Spleen (tissue), 11 donors: ENCODE measurements around the gene SRPK2. TPM values are rescaled to one million over a fixed set of nuclear protein-coding genes. Genes with fewer than 3 reads are reported as not detected.
"Not testable (repeated sequence)": the region's sequence is repeated elsewhere in the genome, so short reads cannot be mapped to it uniquely, and the experiment has no call there.

ENCODE experiments used
- DNase-seq: peaks from one replicate; pipeline ENCODE4 v3.0.0-alpha.2; 2020
- H3K27ac ChIP-seq, 8 donors: fragments of 200-600 bp; sonication (generic) in 7 of 8; 1 replicate in 4 of 8; 2 replicates in 4 of 8; pipeline versions ENCODE4 v1.5.0 to v1.8.0; 2016 to 2021; ENCODE audit warnings: inconsistent platforms in 4 of 8, mild to moderate bottlenecking in 4 of 8, moderate library complexity in 1 of 8
- H3K27me3 ChIP-seq, 7 donors: fragments of 200-600 bp; sonication (generic) in 6 of 7; replicated peaks in 1 of 7; 1 replicate in 4 of 7; 2 replicates in 3 of 7; pipeline versions ENCODE4 v1.5.0 to v1.8.0; 2016 to 2021; ENCODE audit warnings: inconsistent platforms in 3 of 7, mild to moderate bottlenecking in 1 of 7
- H3K36me3 ChIP-seq, 6 donors: fragments of 200-600 bp; sonication (generic) in 5 of 6; 1 replicate in 4 of 6; 2 replicates in 2 of 6; pipeline versions ENCODE4 v1.5.0 to v1.8.0; 2016 to 2021; ENCODE audit warnings: inconsistent platforms in 2 of 6
- H3K4me1 ChIP-seq, 6 donors: fragments of 200-600 bp; sonication (generic) in 5 of 6; 1 replicate in 3 of 6; 2 replicates in 3 of 6; pipeline versions ENCODE4 v1.5.0 to v1.8.0; 2016 to 2021; ENCODE audit warnings: inconsistent platforms in 3 of 6
- H3K4me3 ChIP-seq, 8 donors: fragments of 200-600 bp; sonication (generic) in 7 of 8; 1 replicate in 4 of 8; 2 replicates in 4 of 8; pipeline versions ENCODE4 v1.5.0 to v1.8.0; 2016 to 2021; ENCODE audit warnings: inconsistent platforms in 4 of 8, mild to moderate bottlenecking in 4 of 8, moderate library complexity in 2 of 8
- H3K9me3 ChIP-seq, 8 donors: fragments of 200-600 bp; sonication (generic) in 7 of 8; 1 replicate in 4 of 8; 2 replicates in 4 of 8; pipeline versions ENCODE4 v1.5.0 to v1.8.0; 2016 to 2021; ENCODE audit warnings: inconsistent platforms in 4 of 8
- CTCF ChIP-seq, 11 experiments: fragments of 200-600 bp in 7 of 11; fragments of 450-650 bp in 4 of 11; sonication (generic) in 4 of 11; IDR thresholded peaks in 8 of 11; conservative IDR thresholded peaks in 3 of 11; 1 replicate in 7 of 11; 2 replicates in 4 of 11; pipeline versions ENCODE4 v1.4.0 to v1.8.0; 2016 to 2021; ENCODE audit warnings: antibody characterized with exemption in 11 of 11, inconsistent platforms in 4 of 11, mild to moderate bottlenecking in 1 of 11
- POLR2A ChIP-seq, 3 donors: fragments of 450-650 bp; IDR thresholded peaks; one replicate each; pipeline ENCODE4 v1.5.1; 2017; ENCODE audit warnings: antibody characterized with exemption in 3 of 3, mild to moderate bottlenecking in 1 of 3
- POLR2AphosphoS5 ChIP-seq, 3 donors: sonication (generic); formaldehyde crosslinking; IDR thresholded peaks; one replicate each; pipeline ENCODE4 v1.5.1; 2017; ENCODE audit warnings: antibody characterized with exemption in 3 of 3
- WGBS, 5 donors: extraction: QIAGEN DNeasy Blood & Tissue Kit in 3 of 5; methylation state at CpG; one replicate each; pipeline versions ENCODE4 v1.1.5 to v1.1.7; 2013 to 2018; 5-methylcytosine and 5-hydroxymethylcytosine counted together
- intact Hi-C: fragments of 100-400 bp; cut with DNase I; formaldehyde crosslinking; loops from one replicate; pipeline ENCODE4 v1.15.0; 2023; ENCODE audit warnings: low total_unique reads
- polyA plus RNA-seq, 3 donors: library from polyadenylated mRNA; stranded (reverse); fragments of 200-250 nt; gene quantifications; one replicate each; pipeline ENCODE4 v1.2.1, GENCODE V29; 2013
- total RNA-seq, 7 donors: library from RNA; depleted of rRNA in 3 of 7; stranded (reverse); fragments of >200 nt in 3 of 7; fragmentation: NEBNext Ultra II Directional in 4 of 7; extraction: Animal tissue kit (Norgen Biotek cat#: 25700) in 4 of 7; gene quantifications; one replicate each; pipeline versions ENCODE4 v1.1.0 to v1.2.1, GENCODE V29; 2016 to 2021
- donor health status: healthy with polysubstance abuse.
- donor health status: DM: no; HTN: no; CAD: no; lungs with moderate emphysema.
- donor health status: DM: no; HTN: no; CAD: no.
- donor health status: Bipolar disorder and iron deficiency.
- donor health status: healthy.
- donor health status: DM: no; HTN: no; CAD: no.
- donor health status: DM: yes; HTN: yes; CAD: no.

SRPK2 gene
- total and polyA plus RNA-seq, 10 donors = 9.6 to 60.3 (median 46.2) TPM

DNA sequence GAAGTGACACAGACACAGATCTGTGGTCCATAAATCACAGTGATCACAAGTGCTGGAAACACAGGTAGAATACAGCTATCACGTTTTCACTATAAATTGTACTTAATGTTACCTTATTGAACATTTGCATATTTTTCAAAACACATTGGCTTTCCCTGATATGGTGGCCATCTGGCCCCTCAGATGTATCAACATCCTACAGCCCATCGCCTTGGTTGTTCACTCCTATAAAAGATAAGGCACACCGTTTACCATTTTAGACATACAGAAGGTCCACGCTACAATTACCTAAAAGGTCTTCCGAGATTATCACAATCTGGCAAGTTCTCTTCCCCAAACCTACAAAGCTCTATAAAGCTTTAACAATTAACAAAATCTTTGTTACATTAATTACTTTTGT, 91.4 kb downstream of the SRPK2 start:
- DNase-seq = no peak
- intact Hi-C loops = no loop called here
- Histone ChIP-seq H3K4me1 (peaks cover 0 to 33% (median 2%) of the 10 kb centered on the region in 6 donors), H3K9me3 (no peaks in the 10 kb centered on the region), H3K27me3 (no peaks in the 10 kb centered on the region), H3K27ac (no peak overlapping the region), H3K4me3 (no peak overlapping the region), H3K36me3 (no peaks in the 10 kb centered on the region)
- WGBS, 5 donors = 92 to 97% (median 95%) methylated on average over 5 of the region's 5 CpGs
- TF ChIP-seq POLR2AphosphoS5 (IDR thresholded peaks at IDR 0.05) (no peak), POLR2A (IDR thresholded peaks at IDR 0.05) (no peak), CTCF (IDR thresholded peaks at IDR 0.05 in 8 of 11, conservative IDR thresholded peaks at IDR 0.05 in 3 of 11) (no peak)

DNA sequence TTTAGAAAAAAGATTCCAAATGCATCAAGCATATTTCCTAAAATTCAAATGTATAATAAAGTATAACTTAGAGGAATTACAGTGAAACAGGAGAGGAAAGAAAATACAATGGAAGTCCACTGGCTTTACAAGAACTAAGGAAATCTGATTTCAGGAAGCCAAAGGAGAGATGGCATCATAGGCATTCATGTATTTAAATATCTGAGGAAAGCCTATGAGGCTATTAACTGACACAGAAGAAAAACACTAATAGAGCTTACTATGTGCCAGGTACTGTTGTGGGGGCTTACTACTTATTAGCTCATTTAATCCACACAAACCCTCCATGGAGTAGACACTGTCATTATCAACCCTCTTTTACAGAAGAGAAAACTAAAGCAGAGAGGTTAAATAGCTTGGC, 92.2 kb downstream of the SRPK2 start:
- Histone ChIP-seq H3K36me3 (no peaks in the 10 kb centered on the region), H3K9me3 (no peaks in the 10 kb centered on the region), H3K4me3 (no peak overlapping the region), H3K27ac (no peak overlapping the region), H3K27me3 (no peaks in the 10 kb centered on the region), H3K4me1 (peaks cover 0 to 33% (median 2%) of the 10 kb centered on the region in 6 donors)
- intact Hi-C loops = no loop called here
- DNase-seq = no peak
- TF ChIP-seq POLR2AphosphoS5 (IDR thresholded peaks at IDR 0.05) (no peak), CTCF (IDR thresholded peaks at IDR 0.05 in 8 of 11, conservative IDR thresholded peaks at IDR 0.05 in 3 of 11) (no peak), POLR2A (IDR thresholded peaks at IDR 0.05) (no peak)

DNA sequence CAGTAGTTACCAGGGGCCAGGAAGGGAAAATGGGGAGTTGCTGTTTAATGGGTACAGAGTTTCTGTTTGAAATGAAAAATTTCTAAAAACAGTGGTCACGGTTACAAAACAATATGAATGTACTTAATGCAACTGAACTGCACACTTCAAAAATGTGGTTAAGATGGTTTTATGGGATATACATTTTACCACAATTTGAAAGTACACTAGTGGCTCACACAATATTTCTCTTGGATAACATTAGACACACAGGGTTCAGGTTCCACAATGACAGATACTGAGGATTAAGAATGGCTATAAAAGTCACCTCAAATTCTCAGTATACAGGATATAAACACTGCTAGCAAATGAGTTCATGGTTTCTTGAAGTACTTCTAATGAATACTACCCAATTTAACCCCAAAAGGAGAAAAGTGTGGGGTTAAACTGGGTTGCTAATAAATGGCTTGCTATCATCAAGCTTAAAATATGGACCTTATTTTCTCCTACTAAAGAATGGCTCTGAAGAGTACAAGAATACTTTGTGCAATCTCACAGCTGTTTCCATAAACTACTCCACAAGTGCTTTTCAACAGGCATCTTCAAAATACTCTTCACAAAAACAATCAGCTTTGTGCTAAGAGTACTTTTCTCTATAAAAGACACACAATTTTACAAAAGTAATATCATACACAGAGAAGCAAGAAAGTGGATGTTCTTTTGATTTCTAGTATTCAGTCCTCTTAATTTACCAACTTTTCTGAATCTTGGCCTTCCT, 92.9 kb downstream of the SRPK2 start:
- Histone ChIP-seq H3K9me3 (no peaks in the 10 kb centered on the region), H3K4me3 (no peak overlapping the region), H3K27ac (no peak overlapping the region), H3K36me3 (no peaks in the 10 kb centered on the region), H3K27me3 (no peaks in the 10 kb centered on the region), H3K4me1 (peaks cover 0 to 33% (median 2%) of the 10 kb centered on the region in 6 donors)
- 84 to 94% (median 88%) methylated on average over 1 of the region's 1 CpG for WGBS, 5 donors
- TF ChIP-seq POLR2AphosphoS5 (IDR thresholded peaks at IDR 0.05) (no peak), CTCF (IDR thresholded peaks at IDR 0.05 in 8 of 11, conservative IDR thresholded peaks at IDR 0.05 in 3 of 11) (no peak), POLR2A (IDR thresholded peaks at IDR 0.05) (no peak)
- no peak for DNase-seq
- intact Hi-C loops = no loop called here

DNA sequence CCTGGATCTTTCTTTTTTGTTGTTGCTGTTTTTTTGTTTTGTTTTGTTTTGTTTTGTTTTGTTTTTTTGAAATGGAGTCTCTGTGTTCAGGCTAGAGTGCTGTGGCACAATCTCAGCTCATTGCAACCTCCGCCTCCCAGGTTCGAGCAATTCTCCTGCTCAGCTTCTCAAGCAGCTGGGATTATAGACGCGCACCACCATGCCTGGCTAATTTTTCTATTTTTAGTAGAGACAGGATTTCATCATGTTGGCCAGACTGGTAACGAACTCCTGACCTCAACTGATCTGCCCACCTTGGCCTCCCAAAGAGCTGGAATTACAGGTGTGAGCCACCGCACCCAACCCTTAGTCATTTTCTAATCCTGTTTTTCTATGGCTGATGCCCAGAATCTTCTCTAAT, 94.2 kb downstream of the SRPK2 start:
- WGBS, 5 donors = 90 to 98% (median 95%) methylated on average over 6 of the region's 6 CpGs
- H3K27me3 ChIP-seq, intact Hi-C loops, H3K36me3 ChIP-seq, H3K9me3 ChIP-seq, DNase-seq, H3K27ac ChIP-seq, H3K4me3 ChIP-seq: not testable (repeated sequence)
- peaks cover 0 to 41% (median 5%) of the 10 kb centered on the region in 6 donors for H3K4me1 ChIP-seq
